GM19043 (cell line): Measurements from ENCODE around the gene RPUSD1.

Experiments
- ATAC-seq: cut with Tn5 transposase; IDR thresholded peaks from one replicate; pipeline ENCODE4 v1.9.1; 2021; ENCODE audit warnings: low read depth; ENCODE audit not compliant: unreplicated experiment

RPUSD1 gene

GRCh38 chr16:819336-820043, 31.3 kb upstream of the RPUSD1 start:
- no peak for ATAC-seq

GRCh38 chr16:818592-818991, 30.4 kb upstream of the RPUSD1 start:
- ATAC-seq: no peak

GRCh38 chr16:818132-818531, 30.0 kb upstream of the RPUSD1 start:
- ATAC-seq: no peak

- ATAC-seq: no peak
Measured at GRCh38 chr16:817001-817906, 29.1 kb upstream of the RPUSD1 start.

- no peak for ATAC-seq
Measured at GRCh38 chr16:815861-816260, 27.7 kb upstream of the RPUSD1 start.

GRCh38 chr16:814974-815373, 26.8 kb upstream of the RPUSD1 start:
- no peak for ATAC-seq

GRCh38 chr16:813916-814412, 25.8 kb upstream of the RPUSD1 start:
- no peak for ATAC-seq

- no peak for ATAC-seq
Measured at GRCh38 chr16:813204-813915, 25.2 kb upstream of the RPUSD1 start.

GRCh38 chr16:808085-808386, 19.9 kb upstream of the RPUSD1 start:
- no peak for ATAC-seq

GRCh38 chr16:807347-808084, 19.3 kb upstream of the RPUSD1 start:
- peak; percentile 80 for ATAC-seq

GRCh38 chr16:805474-805873, 17.3 kb upstream of the RPUSD1 start:
- ATAC-seq: no peak

- ATAC-seq: no peak
Measured at GRCh38 chr16:804193-805048, 16.2 kb upstream of the RPUSD1 start.

GRCh38 chr16:803754-804080, 15.5 kb upstream of the RPUSD1 start:
- ATAC-seq: no peak

GRCh38 chr16:802914-803753, 15.0 kb upstream of the RPUSD1 start:
- ATAC-seq: no peak

- no peak for ATAC-seq
Measured at GRCh38 chr16:802461-802860, 14.3 kb upstream of the RPUSD1 start.

- ATAC-seq: no peak
Measured at GRCh38 chr16:801584-802363, 13.6 kb upstream of the RPUSD1 start.

- no peak for ATAC-seq
Measured at GRCh38 chr16:800834-801511, 12.8 kb upstream of the RPUSD1 start.
